ENCODE results near the gene SF3A2. TPM values are rescaled to one million over a fixed set of nuclear protein-coding genes. Genes with fewer than 3 reads are reported as not detected.

SF3A2 gene
- total and polyA plus RNA-seq, 4 experiments from 2014 or later: 8.3 to 141 (median 88.7) TPM

GRCh38 chr19:2290441-2291184 lies 54.0 kb downstream of the SF3A2 start:
- Mint-ChIP-seq H3K36me3 (peaks cover 0 to 13% of the 10 kb centered on the region in 2 donors), H3K4me3 (peak overlapping the region; percentile 58 to 89 (median 76)), H3K4me1 (peaks cover 12 to 41% (median 24%) of the 10 kb centered on the region in 4 donors), H3K27ac (peak overlapping the region in 4 of 7 donors; percentile 11 to 53 (median 28)), H3K9me3 (peaks cover 0 to 2% (median 0%) of the 10 kb centered on the region in 8 donors), H3K27me3 (peaks cover 0 to 2% of the 10 kb centered on the region in 2 donors)
- no peaks in the 10 kb centered on the region for H3K36me3 ChIP-seq (ENCODE audit: insufficient read depth, low read length)
- H3K27me3 ChIP-seq (ENCODE audit: insufficient read depth, low read length): no peaks in the 10 kb centered on the region
- H3K27ac ChIP-seq (ENCODE audit: low read depth, low read length): peak overlapping the region; percentile 39
- intact Hi-C loops (cut with micrococcal nuclease): loop anchor here (5.0 kb wide), 1 partner anchor 37 kb away; the partner anchor contains the start of genes LSM7 and SPPL2B
- ChIA-PET CTCF (ENCODE audit: partially characterized antibody) (interaction anchor here (1.3 kb wide), 1 partner anchor 11 kb away, joined by 3 read pairs; no protein-coding TSS in a partner anchor), POLR2A (ENCODE audit: partially characterized antibody) (interaction anchor here (1.0 to 2.3 kb wide), 9 partner anchors 11 to 55 kb away, joined by 3 to 11 read pairs (median 6); partner anchors contain the start of gene PLEKHJ1)
- no peaks in the 10 kb centered on the region for H3K9me3 ChIP-seq (ENCODE audit: control insufficient read depth in 1 of 2, low read length in 2 of 2)
- peak overlapping the region; percentile 42 to 67 for H3K4me3 ChIP-seq (ENCODE audit: low read length in 2 of 2)
- peaks cover 24% of the 10 kb centered on the region for H3K4me1 ChIP-seq (ENCODE audit: insufficient read depth, low read length)
- peak in 1 of 5 donors; percentile 35 for DNase-seq

DNA sequence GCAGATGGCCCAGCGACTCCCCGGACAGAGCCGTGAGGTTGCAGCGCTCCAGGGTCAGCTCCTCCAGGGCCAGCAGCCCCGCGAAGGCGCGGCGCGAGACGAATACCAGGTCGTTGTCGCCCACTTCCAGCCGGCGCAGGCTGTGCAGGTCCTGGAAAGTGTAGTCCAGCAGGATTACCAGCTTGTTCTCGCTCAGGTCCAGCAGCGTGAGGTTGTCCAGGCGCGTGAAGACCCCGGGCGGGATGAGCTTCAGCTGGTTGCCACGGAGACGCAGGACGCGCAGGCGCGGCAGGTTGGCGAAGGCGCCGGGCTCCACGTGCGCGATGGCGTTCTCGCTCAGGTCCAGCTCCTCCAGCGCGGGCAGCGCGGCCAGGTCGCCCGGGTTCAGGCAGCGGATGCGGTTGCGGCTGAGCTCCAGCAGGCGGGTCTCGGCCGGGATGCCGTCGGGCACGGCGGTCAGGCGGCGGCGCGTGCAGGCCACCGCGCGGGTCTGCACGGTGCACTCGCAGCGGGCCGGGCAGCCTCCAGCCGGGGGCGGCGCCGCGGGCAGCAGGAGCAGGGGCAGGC lies 54.6 kb downstream of the SF3A2 start:
- DNase-seq: no peak
- Mint-ChIP-seq H3K36me3 (peaks cover 0 to 13% of the 10 kb centered on the region in 2 donors), H3K27ac (peak overlapping the region in 1 of 7 donors; percentile 11), H3K4me1 (peaks cover 12 to 41% (median 24%) of the 10 kb centered on the region in 4 donors), H3K4me3 (peak overlapping the region in 6 of 8 donors; percentile 58 to 89 (median 76)), H3K9me3 (peaks cover 0 to 1% (median 0%) of the 10 kb centered on the region in 8 donors), H3K27me3 (peaks cover 0 to 2% of the 10 kb centered on the region in 2 donors)
- H3K27me3 ChIP-seq (ENCODE audit: insufficient read depth, low read length): no peaks in the 10 kb centered on the region
- intact Hi-C loops (cut with micrococcal nuclease): loop anchor here (5.0 kb wide), 1 partner anchor 36 kb away; the partner anchor contains the start of genes LSM7 and SPPL2B
- peaks cover 24% of the 10 kb centered on the region for H3K4me1 ChIP-seq (ENCODE audit: insufficient read depth, low read length)
- peak overlapping the region in 1 of 2 donors; percentile 67 for H3K4me3 ChIP-seq (ENCODE audit: low read length in 2 of 2)
- CTCF ChIA-PET (ENCODE audit: partially characterized antibody): interaction anchor here (0.9 to 1.3 kb wide), 2 partner anchors 12 to 29 kb away, joined by 3 read pairs; no protein-coding TSS in a partner anchor
- no peaks in the 10 kb centered on the region for H3K9me3 ChIP-seq (ENCODE audit: control insufficient read depth in 1 of 2, low read length in 2 of 2)
- no peaks in the 10 kb centered on the region for H3K36me3 ChIP-seq (ENCODE audit: insufficient read depth, low read length)
- no peak overlapping the region for H3K27ac ChIP-seq (ENCODE audit: low read depth, low read length)
- POLR2A ChIA-PET (ENCODE audit: partially characterized antibody): interaction anchor here (1.0 to 2.3 kb wide), 10 partner anchors 11 to 56 kb away, joined by 3 to 11 read pairs (median 6); partner anchors contain the start of genes LSM7, PLEKHJ1 and SPPL2B

DNA sequence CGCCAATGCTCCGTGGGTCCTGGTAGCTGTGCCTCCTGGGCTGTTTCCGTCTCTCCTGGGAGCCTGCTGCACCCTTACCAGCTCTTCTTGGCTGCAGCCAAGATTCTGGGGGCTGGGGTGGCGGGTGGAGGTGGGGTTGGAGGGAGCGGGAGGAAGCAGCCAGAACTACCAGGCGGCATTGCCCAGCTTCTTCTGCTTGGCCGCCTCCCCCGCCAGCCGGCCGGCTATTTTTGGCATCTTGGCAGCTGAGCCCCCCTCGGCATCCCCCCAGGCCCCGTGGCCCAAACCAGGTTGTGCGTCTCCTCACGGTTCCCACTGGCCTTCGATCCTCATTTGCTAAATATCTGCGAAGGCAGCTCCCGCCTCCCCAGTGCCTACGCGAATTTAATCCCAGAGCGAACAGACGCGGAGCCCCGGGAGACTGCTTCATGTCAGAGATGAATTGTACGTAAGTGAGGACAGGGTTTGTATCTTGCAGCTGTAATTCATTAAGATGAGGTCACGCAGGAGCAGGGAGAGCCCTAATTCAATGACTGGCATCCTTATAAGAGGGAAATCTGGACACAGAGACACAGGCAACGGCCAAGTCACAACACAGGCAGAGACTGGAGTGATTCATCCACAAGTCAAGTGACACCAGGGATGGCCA lies 58.2 kb downstream of the SF3A2 start:
- Mint-ChIP-seq H3K4me1 (peaks cover 3 to 24% (median 12%) of the 10 kb centered on the region in 4 donors), H3K36me3 (peaks cover 0 to 10% of the 10 kb centered on the region in 2 donors), H3K27ac (peak overlapping the region in 1 of 7 donors; percentile 54), H3K9me3 (no peaks in the 10 kb centered on the region), H3K4me3 (peak overlapping the region in 1 of 8 donors; percentile 39), H3K27me3 (no peaks in the 10 kb centered on the region)
- no peak for DNase-seq
- Histone ChIP-seq H3K9me3 (ENCODE audit: control insufficient read depth in 1 of 2, low read length in 2 of 2) (no peaks in the 10 kb centered on the region), H3K4me1 (ENCODE audit: insufficient read depth, low read length) (peaks cover 10% of the 10 kb centered on the region), H3K4me3 (ENCODE audit: low read length in 2 of 2) (no peak overlapping the region), H3K27ac (ENCODE audit: low read depth, low read length) (no peak overlapping the region), H3K27me3 (ENCODE audit: insufficient read depth, low read length) (no peaks in the 10 kb centered on the region), H3K36me3 (ENCODE audit: insufficient read depth, low read length) (no peaks in the 10 kb centered on the region)
- intact Hi-C loops (cut with micrococcal nuclease): loop anchor here (5.0 kb wide), 1 partner anchor 32 kb away; the partner anchor contains the start of genes LSM7 and SPPL2B
- ChIA-PET POLR2A (ENCODE audit: partially characterized antibody) (interaction anchor here (1.0 to 1.5 kb wide), 5 partner anchors 22 to 45 kb away, joined by 3 to 5 read pairs (median 4); no protein-coding TSS in a partner anchor), CTCF (ENCODE audit: partially characterized antibody) (no interaction called here)

- Histone ChIP-seq H3K36me3 (ENCODE audit: insufficient read depth, low read length) (no peaks in the 10 kb centered on the region), H3K4me1 (ENCODE audit: insufficient read depth, low read length) (peaks cover 3% of the 10 kb centered on the region), H3K9me3 (ENCODE audit: control insufficient read depth in 1 of 2, low read length in 2 of 2) (no peaks in the 10 kb centered on the region), H3K27ac (ENCODE audit: low read depth, low read length) (no peak overlapping the region), H3K4me3 (ENCODE audit: low read length in 2 of 2) (no peak overlapping the region), H3K27me3 (ENCODE audit: insufficient read depth, low read length) (no peaks in the 10 kb centered on the region)
- Mint-ChIP-seq H3K4me3 (no peak overlapping the region), H3K9me3 (no peaks in the 10 kb centered on the region), H3K27ac (peak overlapping the region in 1 of 7 donors; percentile 13), H3K36me3 (peaks cover 0 to 10% of the 10 kb centered on the region in 2 donors), H3K4me1 (peaks cover 3 to 22% (median 9%) of the 10 kb centered on the region in 4 donors), H3K27me3 (peaks cover 0 to under 1% of the 10 kb centered on the region in 2 donors)
- intact Hi-C loops (cut with micrococcal nuclease): no loop called here
- ChIA-PET POLR2A (ENCODE audit: partially characterized antibody) (interaction anchor here (1.1 to 1.5 kb wide), 3 partner anchors 14 to 245 kb away, joined by 3 to 5 read pairs (median 3); partner anchors contain the start of genes MKNK2 and PEAK3), CTCF (ENCODE audit: partially characterized antibody) (interaction anchor here (0.8 kb wide), 1 partner anchor 13 kb away, joined by 3 read pairs; no protein-coding TSS in a partner anchor)
- no peak for DNase-seq
Measured at GRCh38 chr19:2296141-2296540, 59.5 kb downstream of the SF3A2 start.

Small RNA genes lying within 50 kb of the gene (microRNA-seq; reads per million reads assigned to microRNA genes)
- 1.7 reads per million for gene MIR1227 (ENCODE audit: borderline microRNAs expressed, borderline number of aligned reads, borderline replicate concordance)
- not detected for gene MIR4321 (ENCODE audit: borderline microRNAs expressed, borderline number of aligned reads, borderline replicate concordance)

Other genes starting within 250 kb of the SF3A2 start
- 10 to 100 TPM; 52.2 to 59.4 TPM for gene BTBD2, start 221.1 kb upstream of the SF3A2 start, total RNA-seq
- gene BTBD2, start 221.1 kb upstream of the SF3A2 start, polyA plus RNA-seq: 1 to 10 TPM; 2.8 to 6.6 TPM
- gene MKNK2, start 185.6 kb upstream of the SF3A2 start, total RNA-seq: 100 to 1,000 TPM; 194 to 195 TPM
- 10 to 100 TPM; 24.1 to 63.9 TPM for gene MKNK2, start 185.6 kb upstream of the SF3A2 start, polyA plus RNA-seq
- gene MOB3A, start 140.5 kb upstream of the SF3A2 start, total RNA-seq: 100 to 1,000 TPM; 130 to 135 TPM
- gene MOB3A, start 140.5 kb upstream of the SF3A2 start, polyA plus RNA-seq: 100 to 1,000 TPM in 1 of 2 donors, 10 to 100 TPM in 1; 29.6 to 114 TPM
- gene IZUMO4, start 139.9 kb upstream of the SF3A2 start, total RNA-seq: 10 to 100 TPM; 18.6 to 22.1 TPM
- 1 to 10 TPM in 1 of 2 donors, under 1 TPM in 1; 0.84 to 1.2 TPM for gene IZUMO4, start 139.9 kb upstream of the SF3A2 start, polyA plus RNA-seq
- 10 to 100 TPM; 80.6 to 87.2 TPM for gene AP3D1, start 85.3 kb upstream of the SF3A2 start, total RNA-seq
- gene AP3D1, start 85.3 kb upstream of the SF3A2 start, polyA plus RNA-seq: 10 to 100 TPM in 1 of 2 donors, 1 to 10 TPM in 1; 6.7 to 58.9 TPM
- 10 to 100 TPM; 29.6 to 29.9 TPM for gene DOT1L, start 72.9 kb upstream of the SF3A2 start, total RNA-seq
- under 1 TPM; 0.03 to 0.94 TPM for gene DOT1L, start 72.9 kb upstream of the SF3A2 start, polyA plus RNA-seq
- gene PLEKHJ1, start 495 bp upstream of the SF3A2 start, total RNA-seq: 10 to 100 TPM; 64.9 to 65.3 TPM
- 100 to 1,000 TPM; 105 to 119 TPM for gene PLEKHJ1, start 495 bp upstream of the SF3A2 start, polyA plus RNA-seq
- gene AMH, start 12.5 kb downstream of the SF3A2 start, total RNA-seq: 10 to 100 TPM in 1 of 2 experiments, 1 to 10 TPM in 1; 7.5 to 12.7 TPM
- gene AMH, start 12.5 kb downstream of the SF3A2 start, polyA plus RNA-seq: not detected
- gene JSRP1, start 19.6 kb downstream of the SF3A2 start, total RNA-seq: 1 to 10 TPM; 1.3 to 1.5 TPM
- 1 to 10 TPM; 1.1 to 1.7 TPM for gene JSRP1, start 19.6 kb downstream of the SF3A2 start, polyA plus RNA-seq
- gene PEAK3, start 45.4 kb downstream of the SF3A2 start, total RNA-seq: under 1 TPM in 1 of 2 experiments, not detected in 1; 0.11 TPM
- under 1 TPM; 0.07 TPM for gene PEAK3, start 45.4 kb downstream of the SF3A2 start, polyA plus RNA-seq
- gene LINGO3, start 71.3 kb downstream of the SF3A2 start, total RNA-seq: under 1 TPM; 0.73 to 0.75 TPM
- 1 to 10 TPM in 1 of 2 donors, under 1 TPM in 1; 0.46 to 7.1 TPM for gene LINGO3, start 71.3 kb downstream of the SF3A2 start, polyA plus RNA-seq
- gene LSM7, start 91.8 kb downstream of the SF3A2 start, total RNA-seq: 100 to 1,000 TPM; 107 to 108 TPM
- 100 to 1,000 TPM; 165 to 171 TPM for gene LSM7, start 91.8 kb downstream of the SF3A2 start, polyA plus RNA-seq
- 10 to 100 TPM; 76.8 to 82.8 TPM for gene SPPL2B, start 91.9 kb downstream of the SF3A2 start, total RNA-seq
- gene SPPL2B, start 91.9 kb downstream of the SF3A2 start, polyA plus RNA-seq: 1 to 10 TPM; 6.2 to 9.4 TPM
- gene TMPRSS9, start 123.4 kb downstream of the SF3A2 start, total RNA-seq: not detected
- not detected for gene TMPRSS9, start 123.4 kb downstream of the SF3A2 start, polyA plus RNA-seq
- 10 to 100 TPM; 30.6 to 31.6 TPM for gene TIMM13, start 190.8 kb downstream of the SF3A2 start, total RNA-seq
- 10 to 100 TPM; 65.9 to 76.4 TPM for gene TIMM13, start 190.8 kb downstream of the SF3A2 start, polyA plus RNA-seq
- gene LMNB2, start 220.1 kb downstream of the SF3A2 start, total RNA-seq: 10 to 100 TPM; 19.8 to 19.9 TPM
- gene LMNB2, start 220.1 kb downstream of the SF3A2 start, polyA plus RNA-seq: 10 to 100 TPM in 1 of 2 donors, 1 to 10 TPM in 1; 3.8 to 10.8 TPM
- 10 to 100 TPM; 88.2 to 88.3 TPM for gene GADD45B, start 239.3 kb downstream of the SF3A2 start, total RNA-seq
- 10 to 100 TPM; 44.9 to 94.4 TPM for gene GADD45B, start 239.3 kb downstream of the SF3A2 start, polyA plus RNA-seq

Measured in CD4-positive, alpha-beta memory T cell (primary cell).